Activated CD4-positive, alpha-beta T cell treated with anti-CD3 and anti-CD28 coated beads, Interleukin-2, amount 10 ng/mL, durations not matched to agents 7 days and 5 days (primary cell): Measurements from ENCODE around the gene SEC14L1. TPM values are rescaled to one million over a fixed set of nuclear protein-coding genes. Genes with fewer than 3 reads are reported as not detected.

Experiments used
- CTCF ChIA-PET: fragments of 350-600 bp; sonication (Branson Sonifier 250); formaldehyde crosslinking; loops from one replicate; lab custom pipeline; 2021; ENCODE audit warnings: antibody characterized with exemption; lab: Charles Lee
- POLR2A ChIA-PET: fragments of 350-600 bp; sonication (Branson Sonifier 250); formaldehyde crosslinking; loops from one replicate; lab custom pipeline; 2021; ENCODE audit warnings: antibody characterized with exemption; lab: Charles Lee
- DNase-seq: peaks from one replicate; pipeline ENCODE4 v3.0.0-alpha.2; 2020
- H3K27ac Mint-ChIP-seq: one replicate; pipeline ENCODE4 v1.8.0; 2021; ENCODE audit warnings: mild to moderate bottlenecking, moderate library complexity, mixed read lengths
- H3K27me3 Mint-ChIP-seq: one replicate; pipeline ENCODE4 v1.8.0; 2021; ENCODE audit warnings: mixed read lengths
- H3K36me3 Mint-ChIP-seq: one replicate; pipeline ENCODE4 v1.8.0; 2021; ENCODE audit warnings: low read depth, mixed read lengths
- H3K4me1 Mint-ChIP-seq: one replicate; pipeline ENCODE4 v1.8.0; 2021; ENCODE audit warnings: mixed read lengths
- H3K4me3 Mint-ChIP-seq: one replicate; pipeline ENCODE4 v1.8.0; 2021; ENCODE audit warnings: mild to moderate bottlenecking, moderate library complexity, mixed read lengths
- H3K9me3 Mint-ChIP-seq: one replicate; pipeline ENCODE4 v1.8.0; 2021; ENCODE audit warnings: mixed read lengths
- total RNA-seq, 2 experiments: library from RNA; stranded (reverse); gene quantifications; one replicate each; pipeline ENCODE4 v1.2.3, GENCODE V29; 2021

Gene SEC14L1
- total RNA-seq, 2 experiments from 2014 or later, result 56.6 to 57.4 TPM

GRCh38 chr17:77177002-77177741, 36.4 kb downstream of the SEC14L1 start:
- no peaks in the 10 kb centered on the region for H3K27me3 Mint-ChIP-seq
- no peak overlapping the region for H3K27ac Mint-ChIP-seq
- peaks cover 60% of the 10 kb centered on the region for H3K36me3 Mint-ChIP-seq
- ChIA-PET CTCF (interaction anchor here (1.2 to 1.9 kb wide), 3 partner anchors 9 to 339 kb away, joined by 3 to 4 read pairs (median 4); no protein-coding TSS in a partner anchor), POLR2A (no interaction called here)
- H3K4me3 Mint-ChIP-seq, result no peak overlapping the region
- H3K9me3 Mint-ChIP-seq, result peaks cover 28% of the 10 kb centered on the region
- H3K4me1 Mint-ChIP-seq, result peaks cover 13% of the 10 kb centered on the region
- DNase-seq, result no peak

GRCh38 chr17:77178050-77178449, 37.3 kb downstream of the SEC14L1 start:
- ChIA-PET POLR2A (no interaction called here), CTCF (interaction anchor here (1.2 to 1.9 kb wide), 3 partner anchors 10 to 338 kb away, joined by 3 to 4 read pairs (median 4); no protein-coding TSS in a partner anchor)
- H3K27me3 Mint-ChIP-seq, result no peaks in the 10 kb centered on the region
- no peak for DNase-seq
- no peak overlapping the region for H3K4me3 Mint-ChIP-seq
- peaks cover 55% of the 10 kb centered on the region for H3K36me3 Mint-ChIP-seq
- H3K27ac Mint-ChIP-seq, result no peak overlapping the region
- H3K9me3 Mint-ChIP-seq, result peaks cover 20% of the 10 kb centered on the region
- peaks cover 22% of the 10 kb centered on the region for H3K4me1 Mint-ChIP-seq

GRCh38 chr17:77178563-77178962, 37.8 kb downstream of the SEC14L1 start:
- no peak for DNase-seq
- Mint-ChIP-seq H3K4me3 (no peak overlapping the region), H3K9me3 (peaks cover 16% of the 10 kb centered on the region), H3K4me1 (peaks cover 26% of the 10 kb centered on the region), H3K27me3 (no peaks in the 10 kb centered on the region), H3K36me3 (peaks cover 51% of the 10 kb centered on the region), H3K27ac (no peak overlapping the region)
- POLR2A ChIA-PET, result no interaction called here
- CTCF ChIA-PET, result interaction anchor here (1.2 to 1.9 kb wide), 3 partner anchors 10 to 338 kb away, joined by 3 to 4 read pairs (median 4); no protein-coding TSS in a partner anchor

GRCh38 chr17:77180503-77181357, 40.0 kb downstream of the SEC14L1 start:
- Mint-ChIP-seq H3K27ac (peak overlapping the region; percentile 57), H3K9me3 (peaks cover 5% of the 10 kb centered on the region), H3K27me3 (no peaks in the 10 kb centered on the region), H3K4me1 (peaks cover 29% of the 10 kb centered on the region), H3K4me3 (no peak overlapping the region), H3K36me3 (peaks cover 33% of the 10 kb centered on the region)
- CTCF ChIA-PET, result interaction anchor here (1.3 to 1.9 kb wide), 2 partner anchors 10 to 12 kb away, joined by 3 to 6 read pairs; no protein-coding TSS in a partner anchor
- DNase-seq, result no peak
- POLR2A ChIA-PET, result no interaction called here

GRCh38 chr17:77182205-77183172, 41.7 kb downstream of the SEC14L1 start:
- POLR2A ChIA-PET, result no interaction called here
- peaks cover 29% of the 10 kb centered on the region for H3K4me1 Mint-ChIP-seq

GRCh38 chr17:77184474-77184873, 43.7 kb downstream of the SEC14L1 start:
- H3K27ac Mint-ChIP-seq, result no peak overlapping the region
- CTCF ChIA-PET, result no interaction called here

More at GRCh38 chr17:77182205-77183172, 41.7 kb downstream of the SEC14L1 start:
- H3K4me3 Mint-ChIP-seq, result peak overlapping the region; percentile 50
- no peaks in the 10 kb centered on the region for H3K27me3 Mint-ChIP-seq
- peak overlapping the region; percentile 81 for H3K27ac Mint-ChIP-seq
- H3K36me3 Mint-ChIP-seq, result peaks cover 25% of the 10 kb centered on the region
- no peaks in the 10 kb centered on the region for H3K9me3 Mint-ChIP-seq
- CTCF ChIA-PET, result interaction anchor here (0.9 to 1.9 kb wide), 6 partner anchors 10 to 26 kb away, joined by 3 to 6 read pairs (median 4); no protein-coding TSS in a partner anchor
- no peak for DNase-seq

GRCh38 chr17:77185137-77185536, 44.4 kb downstream of the SEC14L1 start:
- ChIA-PET CTCF (no interaction called here), POLR2A (no interaction called here)
- no peak for DNase-seq
- Mint-ChIP-seq H3K27me3 (no peaks in the 10 kb centered on the region), H3K9me3 (no peaks in the 10 kb centered on the region), H3K4me3 (no peak overlapping the region), H3K36me3 (peaks cover 19% of the 10 kb centered on the region), H3K27ac (no peak overlapping the region), H3K4me1 (peaks cover 49% of the 10 kb centered on the region)

More at GRCh38 chr17:77184474-77184873, 43.7 kb downstream of the SEC14L1 start:
- peaks cover 19% of the 10 kb centered on the region for H3K36me3 Mint-ChIP-seq
- H3K4me1 Mint-ChIP-seq, result peaks cover 44% of the 10 kb centered on the region
- H3K4me3 Mint-ChIP-seq, result no peak overlapping the region
- no peaks in the 10 kb centered on the region for H3K9me3 Mint-ChIP-seq
- H3K27me3 Mint-ChIP-seq, result no peaks in the 10 kb centered on the region
- no peak for DNase-seq
- POLR2A ChIA-PET, result no interaction called here

- H3K4me1 Mint-ChIP-seq, result peaks cover 46% of the 10 kb centered on the region
- POLR2A ChIA-PET, result no interaction called here
- H3K4me3 Mint-ChIP-seq, result no peak overlapping the region
- no peaks in the 10 kb centered on the region for H3K9me3 Mint-ChIP-seq
- no peaks in the 10 kb centered on the region for H3K27me3 Mint-ChIP-seq
- H3K36me3 Mint-ChIP-seq, result peaks cover 19% of the 10 kb centered on the region
- DNase-seq, result peak; percentile 36
- no peak overlapping the region for H3K27ac Mint-ChIP-seq
- CTCF ChIA-PET, result interaction anchor here (0.9 kb wide), 1 partner anchor 20 kb away, joined by 5 read pairs; no protein-coding TSS in a partner anchor
Observed at GRCh38 chr17:77186141-77186604, 45.4 kb downstream of the SEC14L1 start.

- H3K4me3 Mint-ChIP-seq, result peak overlapping the region; percentile 12
- no peaks in the 10 kb centered on the region for H3K27me3 Mint-ChIP-seq
- POLR2A ChIA-PET, result no interaction called here
- no peak for DNase-seq
- H3K4me1 Mint-ChIP-seq, result peaks cover 27% of the 10 kb centered on the region
- H3K36me3 Mint-ChIP-seq, result peaks cover 24% of the 10 kb centered on the region
- peak overlapping the region; percentile 78 for H3K27ac Mint-ChIP-seq
- CTCF ChIA-PET, result interaction anchor here (0.7 kb wide), 1 partner anchor 697 kb away, joined by 3 read pairs; no protein-coding TSS in a partner anchor
- H3K9me3 Mint-ChIP-seq, result no peaks in the 10 kb centered on the region
Observed at GRCh38 chr17:77188084-77189066, 47.6 kb downstream of the SEC14L1 start.

- peak overlapping the region; percentile 78 for H3K27ac Mint-ChIP-seq
- H3K4me1 Mint-ChIP-seq, result peaks cover 23% of the 10 kb centered on the region
- no peaks in the 10 kb centered on the region for H3K9me3 Mint-ChIP-seq
- H3K36me3 Mint-ChIP-seq, result peaks cover 26% of the 10 kb centered on the region
- ChIA-PET POLR2A (no interaction called here), CTCF (interaction anchor here (0.7 kb wide), 1 partner anchor 696 kb away, joined by 3 read pairs; no protein-coding TSS in a partner anchor)
- H3K27me3 Mint-ChIP-seq, result no peaks in the 10 kb centered on the region
- DNase-seq, result peak; percentile 18
- peak overlapping the region; percentile 6 for H3K4me3 Mint-ChIP-seq
Observed at GRCh38 chr17:77189148-77189547, 48.4 kb downstream of the SEC14L1 start.

- H3K9me3 Mint-ChIP-seq, result no peaks in the 10 kb centered on the region
- peaks cover 23% of the 10 kb centered on the region for H3K4me1 Mint-ChIP-seq
- no peak for DNase-seq
- no peak overlapping the region for H3K4me3 Mint-ChIP-seq
- ChIA-PET POLR2A (no interaction called here), CTCF (no interaction called here)
- H3K36me3 Mint-ChIP-seq, result peaks cover 33% of the 10 kb centered on the region
- no peaks in the 10 kb centered on the region for H3K27me3 Mint-ChIP-seq
- H3K27ac Mint-ChIP-seq, result no peak overlapping the region
Observed at GRCh38 chr17:77190576-77190975, 49.8 kb downstream of the SEC14L1 start.
